GM08714 (cell line): ENCODE data around the gene KRT78.

Experiments used
- H3K4me3 ChIP-seq: fragments of 200-500 bp; sonication (Bioruptor generic); 2 replicates; pipeline ENCODE4 v1.5.1; 2014; ENCODE audit warnings: mild to moderate bottlenecking, low read length, inconsistent platforms
- ZNF274 ChIP-seq: IDR thresholded peaks from 2 replicates; pipeline ENCODE4 v1.6.1; 2012; ENCODE audit warnings: mild to moderate bottlenecking, low read depth, low read length

KRT78 gene

GRCh38 chr12:52828156-52828555 lies 20.6 kb downstream of the KRT78 start:
- no peak for TF ChIP-seq ZNF274
- no peak overlapping the region for H3K4me3 ChIP-seq

- TF ChIP-seq ZNF274: no peak
- H3K4me3 ChIP-seq: no peak overlapping the region
Measured at GRCh38 chr12:52827499-52828090, 21.2 kb downstream of the KRT78 start.

- no peak overlapping the region for H3K4me3 ChIP-seq
- no peak for TF ChIP-seq ZNF274
Measured at GRCh38 chr12:52826611-52827498, 21.9 kb downstream of the KRT78 start.

- no peak for TF ChIP-seq ZNF274
- no peak overlapping the region for H3K4me3 ChIP-seq
Measured at GRCh38 chr12:52825961-52826360, 22.8 kb downstream of the KRT78 start.

GRCh38 chr12:52824741-52825410 lies 23.9 kb downstream of the KRT78 start:
- H3K4me3 ChIP-seq: no peak overlapping the region
- no peak for TF ChIP-seq ZNF274

GRCh38 chr12:52823761-52824450 lies 24.9 kb downstream of the KRT78 start:
- no peak overlapping the region for H3K4me3 ChIP-seq

GRCh38 chr12:52822771-52823510 lies 25.9 kb downstream of the KRT78 start:
- H3K4me3 ChIP-seq: no peak overlapping the region
- TF ChIP-seq ZNF274: no peak

More at GRCh38 chr12:52823761-52824450, 24.9 kb downstream of the KRT78 start:
- TF ChIP-seq ZNF274: no peak

GRCh38 chr12:52821826-52822660 lies 26.8 kb downstream of the KRT78 start:
- TF ChIP-seq ZNF274: no peak
- H3K4me3 ChIP-seq: no peak overlapping the region

GRCh38 chr12:52821071-52821730 lies 27.6 kb downstream of the KRT78 start:
- no peak for TF ChIP-seq ZNF274
- no peak overlapping the region for H3K4me3 ChIP-seq

- H3K4me3 ChIP-seq: no peak overlapping the region
- no peak for TF ChIP-seq ZNF274
Measured at GRCh38 chr12:52820521-52820920, 28.3 kb downstream of the KRT78 start.

- TF ChIP-seq ZNF274: no peak
Measured at GRCh38 chr12:52819731-52820510, 28.9 kb downstream of the KRT78 start.

More at GRCh38 chr12:52819731-52820510, 28.9 kb downstream of the KRT78 start:
- H3K4me3 ChIP-seq: no peak overlapping the region
